GM12878 (cell line): ENCODE data around the gene WWTR1. TPM values are rescaled to one million over a fixed set of nuclear protein-coding genes. Genes with fewer than 3 reads are reported as not detected.

Experiments used
- ATF3 ChIP-seq: IDR thresholded peaks from 2 replicates; pipeline ENCODE4 v1.6.1; 2011; ENCODE audit warnings: low read depth, mild to moderate bottlenecking, low read length, moderate library complexity, borderline replicate concordance; ENCODE audit errors: extremely low read depth
- CBX3 ChIP-seq: fragments of 200-600 bp; sonication (generic); IDR thresholded peaks from 2 replicates; pipeline ENCODE4 v1.6.1; 2016; ENCODE audit warnings: low read depth, borderline replicate concordance
- EGR1 ChIP-seq, 2 experiments: IDR thresholded peaks; 1 replicate in 1 of 2; 2 replicates in 1 of 2; pipeline ENCODE4 v1.6.1; 2011 to 2012; ENCODE audit warnings: low read depth in 2 of 2, low read length in 2 of 2, borderline replicate concordance in 1 of 2, mild to moderate bottlenecking in 1 of 2, moderate library complexity in 1 of 2
- ETV6 ChIP-seq, 2 experiments: fragments of 450-650 bp in 1 of 2; IDR thresholded peaks in 1 of 2; conservative IDR thresholded peaks in 1 of 2; 2 replicates each; pipeline ENCODE4 v1.6.1; 2014; ENCODE audit warnings: antibody characterized with exemption in 1 of 2, borderline replicate concordance in 1 of 2, low read depth in 1 of 2, mild to moderate bottlenecking in 1 of 2, moderate library complexity in 1 of 2
- EZH2 ChIP-seq: IDR thresholded peaks from 2 replicates; pipeline ENCODE4 v1.6.1; 2012; ENCODE audit warnings: low read depth, mild to moderate bottlenecking, control low read depth, inconsistent platforms, low read length, borderline replicate concordance; ENCODE audit not compliant: control insufficient read depth
- HDAC2 ChIP-seq: fragments of 200-600 bp; sonication (generic); IDR thresholded peaks from 2 replicates; pipeline ENCODE4 v1.6.1; 2017
- IRF3 ChIP-seq: fragments of 450-650 bp; IDR thresholded peaks from 2 replicates; pipeline ENCODE4 v1.6.1; 2014; ENCODE audit warnings: mild to moderate bottlenecking
- JUND ChIP-seq: IDR thresholded peaks from 2 replicates; pipeline ENCODE4 v1.6.1; 2012; ENCODE audit warnings: low read depth, mild to moderate bottlenecking, low read length, improper control_type of control experiment, moderate library complexity
- MTA3 ChIP-seq: IDR thresholded peaks from 2 replicates; pipeline ENCODE4 v1.6.1; 2012; ENCODE audit warnings: low read length, inconsistent platforms, borderline replicate concordance
- NFYA ChIP-seq: IDR thresholded peaks from 2 replicates; pipeline ENCODE4 v1.6.1; 2011; ENCODE audit warnings: low read depth, mild to moderate bottlenecking, low read length, improper control_type of control experiment, borderline replicate concordance
- PAX5 ChIP-seq: IDR thresholded peaks from 2 replicates; pipeline ENCODE4 v1.6.1; 2011; ENCODE audit warnings: low read depth, low read length, borderline replicate concordance
- POLR2AphosphoS2 ChIP-seq: IDR thresholded peaks from 2 replicates; pipeline ENCODE4 v1.6.1; 2011; ENCODE audit warnings: low read depth, mild to moderate bottlenecking, low read length, improper control_type of control experiment, moderate library complexity
- RELB ChIP-seq: fragments of 450-650 bp; IDR thresholded peaks from 2 replicates; pipeline ENCODE4 v1.6.1; 2017; ENCODE audit warnings: low read depth, mild to moderate bottlenecking, moderate library complexity
- RFX5 ChIP-seq: IDR thresholded peaks from 2 replicates; pipeline ENCODE4 v1.6.1; 2011; ENCODE audit warnings: low read depth, low read length, improper control_type of control experiment
- SMARCA5 ChIP-seq: fragments of 450-650 bp; IDR thresholded peaks from 2 replicates; pipeline ENCODE4 v1.6.1; 2017; ENCODE audit warnings: mild to moderate bottlenecking
- SREBF1 ChIP-seq: IDR thresholded peaks from 2 replicates; pipeline ENCODE4 v1.6.1; 2012; ENCODE audit warnings: mild to moderate bottlenecking, low read length
- WRNIP1 ChIP-seq: IDR thresholded peaks from 2 replicates; pipeline ENCODE4 v1.6.1; 2011; ENCODE audit warnings: low read depth, low read length, improper control_type of control experiment, borderline replicate concordance
- ZNF217 ChIP-seq: fragments of 450-650 bp; IDR thresholded peaks from 2 replicates; pipeline ENCODE4 v1.6.1; 2017; ENCODE audit warnings: antibody characterized with exemption, mild to moderate bottlenecking
- ZNF622 ChIP-seq: fragments of 450-650 bp; IDR thresholded peaks from 2 replicates; pipeline ENCODE4 v1.6.1; 2017; ENCODE audit warnings: mild to moderate bottlenecking, inconsistent platforms
- ZNF687 ChIP-seq: fragments of 450-650 bp; IDR thresholded peaks from 2 replicates; pipeline ENCODE4 v1.6.1; 2017; ENCODE audit warnings: mild to moderate bottlenecking, moderate library complexity
- polyA plus RNA-seq, 11 experiments: library from polyadenylated mRNA; depleted of rRNA in 4 of 11; unstranded in 6 of 11; stranded (reverse) in 5 of 11; fragments of >200 nt; fragmentation: Nextera tagmentation in 4 of 11; fragmentation: Illumina TruSeq in 1 of 11; extraction: Ambion mirVana in 4 of 11; extraction: Trizol in 1 of 11; gene quantifications; 1 replicate in 1 of 11; 2 replicates in 10 of 11; pipeline versions ENCODE4 v1.2.1 to v1.2.3, GENCODE V29; 2011 to 2016; ENCODE audit warnings: inconsistent platforms in 2 of 11, missing spikeins in 2 of 11, low read depth in 1 of 11
- total RNA-seq, 4 experiments: library from RNA; depleted of rRNA in 3 of 4; stranded (reverse); fragments of >200 nt in 3 of 4; fragmentation: Illumina TruSeq in 1 of 4; extraction: Trizol in 1 of 4; gene quantifications; 2 replicates each; pipeline versions ENCODE4 v1.2.1 to v1.2.3, GENCODE V29; 2013 to 2021

WWTR1 gene
- total and polyA plus RNA-seq, 10 of the 15 experiments (the other 5 are each of a cell fraction or from before 2014, with no cell fraction given), result 2.5 to 18.5 (median 5.8) TPM

GRCh38 chr3:149581681-149582370, 76.0 kb downstream of the WWTR1 start (continued):
- TF ChIP-seq EZH2 (no peak), SREBF1 (no peak), RFX5 (no peak), ETV6 (conservative IDR thresholded peaks at IDR 0.05 in 1 of 2, IDR thresholded peaks at IDR 0.05 in 1 of 2; ENCODE audit: borderline replicate concordance in 1 of 2, low read depth in 1 of 2) (no peak), ZNF217 (no peak), MTA3 (no peak), HDAC2 (no peak), ZNF687 (0 out of 2 replicates have a peak, but pooled peaks have one; percentile 48), SMARCA5 (peak; percentile 50; the same call in 1 of the 2 replicates), CBX3 (no peak), WRNIP1 (no peak), PAX5 (peak; percentile 14; the same call in 1 of the 2 replicates), JUND (no peak), ZNF622 (no peak), IRF3 (no peak), NFYA (no peak), ATF3 (no peak), POLR2AphosphoS2 (no peak), RELB (peak; percentile 48), EGR1 (IDR thresholded peaks at IDR 0.05; ENCODE audit: borderline replicate concordance in 1 of 2, low read depth in 2 of 2, low read length in 2 of 2) (no peak)
